OCI-LY7 (cell line): ENCODE data around the gene MALSU1. TPM values are rescaled to one million over a fixed set of nuclear protein-coding genes. Genes with fewer than 3 reads are reported as not detected.
A peak's percentile ranks its signal among the peaks of the same experiment; 100 is the strongest.

Source experiments
- BruUV-seq: library from RNA; stranded (reverse); fragments of 400-500 nt; replicated peaks from 2 replicates; lab custom pipeline; 2021; lab: Mats Ljungman, UMichigan
- CTCF ChIA-PET: fragments of 300-600 bp; sonication (Branson Sonifier 250); formaldehyde crosslinking; loops from one replicate; lab custom pipeline; 2022; ENCODE audit warnings: antibody characterized with exemption; ENCODE audit not compliant: unreplicated experiment; lab: Charles Lee
- POLR2A ChIA-PET: fragments of 300-600 bp; sonication (Branson Sonifier 250); formaldehyde crosslinking; loops from one replicate; lab custom pipeline; 2022; ENCODE audit warnings: antibody characterized with exemption; lab: Charles Lee
- DNase-seq: peaks from one replicate; pipeline ENCODE4 v3.0.0-alpha.2; 2015; ENCODE audit warnings: low spot score
- H2AFZ ChIP-seq: fragments of 200-600 bp; sonication (generic), shearing (Covaris generic); 2 replicates; pipeline ENCODE4 v1.6.1; 2014; ENCODE audit warnings: mild to moderate bottlenecking, antibody characterized with exemption, low read length, moderate library complexity
- H3K27ac ChIP-seq: fragments of 200-600 bp; sonication (generic); 2 replicates; pipeline ENCODE4 v1.5.1; 2014; ENCODE audit warnings: mixed run types, low read depth, mild to moderate bottlenecking, moderate library complexity, low read length, inconsistent platforms; ENCODE audit not compliant: poor library complexity, severe bottlenecking
- H3K36me3 ChIP-seq: fragments of 200-600 bp; sonication (generic); 2 replicates; pipeline ENCODE4 v1.6.1; 2014; ENCODE audit warnings: mild to moderate bottlenecking, antibody characterized with exemption, low read length, moderate library complexity, mixed read lengths; ENCODE audit not compliant: insufficient read depth
- H3K4me1 ChIP-seq: fragments of 200-600 bp; sonication (generic); 2 replicates; pipeline ENCODE4 v1.5.1; 2014; ENCODE audit warnings: mild to moderate bottlenecking, low read length; ENCODE audit not compliant: insufficient read depth, poor library complexity, severe bottlenecking
- H3K4me2 ChIP-seq: fragments of 200-600 bp; sonication (generic); 2 replicates; pipeline ENCODE4 v1.6.1; 2014; ENCODE audit warnings: mild to moderate bottlenecking, low read length
- H3K4me3 ChIP-seq: fragments of 200-600 bp; sonication (generic); 2 replicates; pipeline ENCODE4 v1.5.1; 2014; ENCODE audit warnings: mild to moderate bottlenecking, low read depth, low read length; ENCODE audit not compliant: poor library complexity, severe bottlenecking
- H3K79me2 ChIP-seq: fragments of 200-600 bp; sonication (generic); 2 replicates; pipeline ENCODE4 v1.6.1; 2016; ENCODE audit warnings: low read depth, mild to moderate bottlenecking, low read length, moderate library complexity, mixed read lengths; ENCODE audit not compliant: insufficient read depth
- H3K9me2 ChIP-seq: fragments of 200-600 bp; sonication (generic); 2 replicates; pipeline ENCODE4 v1.6.1; 2016; ENCODE audit warnings: mild to moderate bottlenecking, low read length, mixed read lengths; ENCODE audit not compliant: insufficient read depth
- H3K9me3 ChIP-seq: fragments of 200-600 bp; sonication (generic); 2 replicates; pipeline ENCODE4 v1.6.1; 2014; ENCODE audit warnings: mild to moderate bottlenecking, mixed run types, low read length, mixed read lengths
- H4K20me1 ChIP-seq: fragments of 200-600 bp; sonication (generic); 2 replicates; pipeline ENCODE4 v1.6.1; 2014; ENCODE audit warnings: mild to moderate bottlenecking, antibody characterized with exemption, low read length, moderate library complexity, mixed read lengths; ENCODE audit not compliant: insufficient read depth
- EZH2phosphoT487 ChIP-seq: fragments of 200-600 bp; sonication (generic); IDR thresholded peaks from 2 replicates; pipeline ENCODE4 v1.6.1; 2018; ENCODE audit warnings: low read depth, borderline replicate concordance, mild to moderate bottlenecking, mixed run types, antibody characterized with exemption, low read length, moderate library complexity, mixed read lengths
- intact Hi-C: fragments of 100-400 bp; cut with micrococcal nuclease; formaldehyde crosslinking; loops from one replicate; pipeline ENCODE4 v1.10.0; 2022; ENCODE audit not compliant: unreplicated experiment
- total RNA-seq, 2 experiments: library from RNA; depleted of rRNA in 1 of 2; stranded (reverse); fragments of >200 nt in 1 of 2; shearing (Covaris generic) in 1 of 2; gene quantifications; 2 replicates each; pipeline ENCODE4 v1.2.3, GENCODE V29; 2014 to 2022
- TF ChIP-seq, protein P1 (sequence below): fragments of 200-600 bp; sonication (generic); conservative IDR thresholded peaks from 2 replicates; pipeline ENCODE4 v1.5.1; 2014; ENCODE audit warnings: mild to moderate bottlenecking, antibody characterized with exemption, low read length, moderate library complexity, mixed read lengths

Gene MALSU1
- total RNA-seq, 2 experiments from 2014 or later: 66.4 to 107 TPM

DNA sequence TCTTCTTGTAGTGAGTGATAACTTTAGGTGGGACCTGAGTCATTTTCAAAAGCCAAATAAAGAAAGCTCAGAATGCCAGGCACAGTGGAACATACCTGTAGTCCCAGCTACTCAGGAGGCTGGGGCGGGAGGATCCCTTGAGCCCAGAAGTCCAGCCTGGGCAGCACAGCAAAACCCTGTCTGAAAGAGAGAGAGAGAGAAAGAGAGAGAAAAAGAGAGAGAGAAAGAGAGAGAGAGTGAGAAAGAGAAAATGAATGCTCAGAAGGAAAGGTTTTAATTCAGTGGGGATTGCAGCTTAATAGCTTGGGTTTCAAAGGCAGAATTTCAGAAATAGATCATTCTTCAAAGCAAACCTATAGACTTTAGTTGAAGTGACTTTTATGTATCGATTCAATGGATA, 26.9 kb upstream of the MALSU1 start:
- CTCF ChIA-PET: interaction anchor here (0.6 to 3.0 kb wide), 4 partner anchors 10 to 1698 kb away, joined by 3 to 15 read pairs (median 6); partner anchors contain the start of gene KLHL7
- H3K79me2 ChIP-seq: no peaks in the 10 kb centered on the region

DNA sequence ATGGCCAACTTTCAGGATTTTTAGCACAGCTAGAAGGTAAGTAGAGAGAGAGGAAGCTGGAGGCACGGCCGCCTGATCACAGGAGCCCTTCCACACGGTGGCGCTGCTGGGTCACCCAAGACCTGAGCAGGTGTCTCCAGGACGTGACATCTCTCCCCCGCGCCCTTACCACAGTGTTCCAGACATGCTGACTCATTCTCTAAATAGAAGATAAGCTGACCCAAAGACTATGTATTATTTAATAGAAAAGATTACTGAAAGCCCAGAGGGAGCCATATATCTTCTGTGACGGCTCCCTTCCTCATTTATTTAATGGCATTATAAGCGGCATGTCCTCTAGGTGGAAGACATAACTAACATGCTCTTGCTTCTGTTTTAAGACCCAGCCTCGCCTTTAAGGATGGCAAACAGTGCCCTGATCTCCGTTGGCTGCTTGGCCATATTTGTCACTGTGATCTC, 26.0 kb upstream of the MALSU1 start:
- Histone ChIP-seq H3K9me2 (no peaks in the 10 kb centered on the region), H2AFZ (peak overlapping the region; percentile 95), H4K20me1 (no peaks in the 10 kb centered on the region), H3K9me3 (no peaks in the 10 kb centered on the region), H3K36me3 (no peaks in the 10 kb centered on the region), H3K4me3 (peak overlapping the region; percentile 57), H3K79me2 (no peaks in the 10 kb centered on the region), H3K4me1 (peaks cover 15% of the 10 kb centered on the region), H3K4me2 (peak overlapping the region; percentile 72), H3K27ac (peak overlapping the region; percentile 7)
- DNase-seq: peak; percentile 93
- intact Hi-C loops: loop anchor here (2.0 kb wide), 1 partner anchor 274 kb away; no protein-coding TSS in a partner anchor
- no TSS peak for BruUV-seq
- ChIA-PET CTCF (interaction anchor here (0.7 to 3.0 kb wide), 8 partner anchors 11 to 447 kb away, joined by 3 to 15 read pairs (median 3); partner anchors contain the start of gene KLHL7), POLR2A (interaction anchor here (0.7 to 2.8 kb wide), 6 partner anchors 11 to 79 kb away, joined by 3 to 12 read pairs (median 3); no protein-coding TSS in a partner anchor)
- TF ChIP-seq, protein P1, sequence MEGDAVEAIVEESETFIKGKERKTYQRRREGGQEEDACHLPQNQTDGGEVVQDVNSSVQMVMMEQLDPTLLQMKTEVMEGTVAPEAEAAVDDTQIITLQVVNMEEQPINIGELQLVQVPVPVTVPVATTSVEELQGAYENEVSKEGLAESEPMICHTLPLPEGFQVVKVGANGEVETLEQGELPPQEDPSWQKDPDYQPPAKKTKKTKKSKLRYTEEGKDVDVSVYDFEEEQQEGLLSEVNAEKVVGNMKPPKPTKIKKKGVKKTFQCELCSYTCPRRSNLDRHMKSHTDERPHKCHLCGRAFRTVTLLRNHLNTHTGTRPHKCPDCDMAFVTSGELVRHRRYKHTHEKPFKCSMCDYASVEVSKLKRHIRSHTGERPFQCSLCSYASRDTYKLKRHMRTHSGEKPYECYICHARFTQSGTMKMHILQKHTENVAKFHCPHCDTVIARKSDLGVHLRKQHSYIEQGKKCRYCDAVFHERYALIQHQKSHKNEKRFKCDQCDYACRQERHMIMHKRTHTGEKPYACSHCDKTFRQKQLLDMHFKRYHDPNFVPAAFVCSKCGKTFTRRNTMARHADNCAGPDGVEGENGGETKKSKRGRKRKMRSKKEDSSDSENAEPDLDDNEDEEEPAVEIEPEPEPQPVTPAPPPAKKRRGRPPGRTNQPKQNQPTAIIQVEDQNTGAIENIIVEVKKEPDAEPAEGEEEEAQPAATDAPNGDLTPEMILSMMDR: peak; percentile 95
- TF ChIP-seq EZH2phosphoT487: no peak

More for the DNA sequence above, 26.9 kb upstream of the MALSU1 start:
- Histone ChIP-seq H3K27ac (no peak overlapping the region), H3K4me2 (peak overlapping the region; percentile 72), H3K4me1 (peaks cover 14% of the 10 kb centered on the region), H3K9me3 (no peaks in the 10 kb centered on the region), H3K4me3 (no peak overlapping the region), H3K36me3 (no peaks in the 10 kb centered on the region), H4K20me1 (no peaks in the 10 kb centered on the region), H2AFZ (peak overlapping the region; percentile 95; the same call in 1 of the 2 replicates), H3K9me2 (no peaks in the 10 kb centered on the region)
- BruUV-seq: no TSS peak
- intact Hi-C loops: loop anchor here (2.0 kb wide), 1 partner anchor 275 kb away; no protein-coding TSS in a partner anchor
- no peak for TF ChIP-seq EZH2phosphoT487
- TF ChIP-seq, protein P1: no peak
- no peak for DNase-seq
- POLR2A ChIA-PET: interaction anchor here (0.5 to 2.8 kb wide), 7 partner anchors 10 to 437 kb away, joined by 3 to 12 read pairs (median 3); no protein-coding TSS in a partner anchor

DNA sequence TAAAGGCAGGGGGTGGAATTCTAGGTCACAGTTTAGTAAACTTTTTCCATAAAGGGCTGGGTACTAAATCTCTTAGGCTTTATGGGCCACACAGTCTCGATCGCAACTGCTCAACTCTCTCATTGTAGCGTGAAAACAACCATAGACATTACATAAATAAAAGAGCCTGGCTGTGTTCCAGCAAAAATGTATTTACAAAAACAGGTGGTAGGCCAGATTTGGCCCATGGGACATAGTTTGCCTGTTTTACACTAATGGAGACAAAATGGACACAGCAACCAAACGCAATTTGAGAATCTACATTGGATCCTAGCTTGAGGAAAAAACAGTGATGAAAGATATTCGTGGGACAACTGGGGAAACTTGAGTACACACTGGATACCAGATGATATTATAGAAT, 23.2 kb upstream of the MALSU1 start:
- H4K20me1 ChIP-seq: no peaks in the 10 kb centered on the region
- ChIA-PET POLR2A (no interaction called here), CTCF (no interaction called here)
- H3K4me1 ChIP-seq: peaks cover 15% of the 10 kb centered on the region
- H3K36me3 ChIP-seq: no peaks in the 10 kb centered on the region
- H3K9me3 ChIP-seq: no peaks in the 10 kb centered on the region
- no peak overlapping the region for H3K27ac ChIP-seq
- TF ChIP-seq, protein P1: no peak
- no peak for TF ChIP-seq EZH2phosphoT487
- H3K79me2 ChIP-seq: no peaks in the 10 kb centered on the region
- BruUV-seq: no TSS peak
- intact Hi-C loops: loop anchor here (5.0 kb wide), 4 partner anchors 81 to 436 kb away; partner anchors contain the start of genes IGF2BP3 and STK31
- no peak overlapping the region for H3K4me3 ChIP-seq
- DNase-seq: no peak
- H3K9me2 ChIP-seq: no peaks in the 10 kb centered on the region
- H2AFZ ChIP-seq: peak overlapping the region; percentile 64; the same call in 1 of the 2 replicates
- no peak overlapping the region for H3K4me2 ChIP-seq
